Measurements from ENCODE around the gene LDLRAD4.

LDLRAD4 gene

DNA sequence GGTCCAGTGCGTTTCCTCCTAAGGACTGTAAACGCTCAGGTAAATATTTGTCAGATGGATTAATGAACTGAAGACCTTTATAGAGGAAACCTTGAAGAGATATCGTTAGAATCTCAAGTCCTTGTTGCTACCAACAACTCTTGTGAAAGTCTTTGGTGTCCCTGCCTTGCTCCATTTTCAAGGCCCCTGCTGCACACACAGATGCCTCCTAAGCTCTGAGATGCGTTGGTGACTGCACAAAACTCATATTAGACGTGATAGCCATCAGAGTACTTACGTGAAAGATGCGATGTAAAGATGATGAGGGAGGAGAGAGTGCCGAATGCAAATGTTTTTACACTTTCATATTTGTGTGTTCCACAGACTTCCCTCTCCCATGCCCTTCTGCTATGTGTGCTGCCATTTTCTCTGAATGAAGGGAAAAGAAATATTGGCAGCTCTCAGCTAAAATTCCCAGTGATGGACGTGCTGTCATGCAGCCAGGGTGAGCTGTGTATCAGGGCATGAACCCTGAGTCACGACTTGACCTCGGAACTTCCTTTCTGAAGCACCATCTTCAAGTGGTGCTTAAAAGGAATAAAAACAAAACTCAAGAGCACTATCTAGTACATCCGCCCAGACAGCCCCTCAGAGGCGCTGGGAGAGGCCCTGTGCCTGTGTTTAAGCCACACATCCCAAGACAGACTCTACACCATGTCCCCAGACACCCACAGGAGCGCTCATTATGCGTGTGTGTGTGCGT lies 390.4 kb downstream of the LDLRAD4 start:
- TF ChIP-seq, protein P1, sequence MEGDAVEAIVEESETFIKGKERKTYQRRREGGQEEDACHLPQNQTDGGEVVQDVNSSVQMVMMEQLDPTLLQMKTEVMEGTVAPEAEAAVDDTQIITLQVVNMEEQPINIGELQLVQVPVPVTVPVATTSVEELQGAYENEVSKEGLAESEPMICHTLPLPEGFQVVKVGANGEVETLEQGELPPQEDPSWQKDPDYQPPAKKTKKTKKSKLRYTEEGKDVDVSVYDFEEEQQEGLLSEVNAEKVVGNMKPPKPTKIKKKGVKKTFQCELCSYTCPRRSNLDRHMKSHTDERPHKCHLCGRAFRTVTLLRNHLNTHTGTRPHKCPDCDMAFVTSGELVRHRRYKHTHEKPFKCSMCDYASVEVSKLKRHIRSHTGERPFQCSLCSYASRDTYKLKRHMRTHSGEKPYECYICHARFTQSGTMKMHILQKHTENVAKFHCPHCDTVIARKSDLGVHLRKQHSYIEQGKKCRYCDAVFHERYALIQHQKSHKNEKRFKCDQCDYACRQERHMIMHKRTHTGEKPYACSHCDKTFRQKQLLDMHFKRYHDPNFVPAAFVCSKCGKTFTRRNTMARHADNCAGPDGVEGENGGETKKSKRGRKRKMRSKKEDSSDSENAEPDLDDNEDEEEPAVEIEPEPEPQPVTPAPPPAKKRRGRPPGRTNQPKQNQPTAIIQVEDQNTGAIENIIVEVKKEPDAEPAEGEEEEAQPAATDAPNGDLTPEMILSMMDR (IDR thresholded peaks at IDR 0.05; ENCODE audit: low read depth, low read length): no peak
- H3K4me3 ChIP-seq (ENCODE audit: low read depth, low read length): no peak overlapping the region

DNA sequence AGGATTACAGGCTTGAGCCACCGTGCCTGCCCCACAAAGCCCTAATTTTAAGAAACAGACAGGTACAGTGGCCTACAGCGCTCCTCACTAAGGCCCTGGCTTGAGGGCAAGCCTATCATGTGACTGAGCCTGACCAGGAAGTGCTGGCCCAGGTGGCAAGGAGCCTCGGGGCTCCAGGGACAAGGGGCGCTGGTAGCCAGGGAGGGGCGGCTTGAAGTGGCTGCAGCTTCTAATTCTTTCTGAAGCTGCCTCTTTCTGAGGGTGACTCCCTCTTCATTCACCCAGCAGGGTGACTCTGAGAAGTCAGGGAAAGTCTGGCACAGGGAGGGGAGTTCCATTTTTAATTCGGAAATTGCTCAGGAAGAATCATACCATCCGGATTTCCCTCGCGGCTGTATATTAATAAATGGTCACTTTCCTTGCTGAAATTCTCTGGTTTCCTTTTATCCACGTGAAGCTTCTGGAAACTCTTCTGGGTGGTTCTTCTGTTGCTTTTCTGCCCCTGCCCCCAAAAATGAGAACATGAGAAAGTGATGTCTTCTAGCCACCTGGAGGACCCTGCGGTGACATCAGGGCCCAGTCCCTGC lies 392.1 kb downstream of the LDLRAD4 start:
- peak overlapping the region; percentile 36 for H3K4me3 ChIP-seq (ENCODE audit: low read depth, low read length)
- TF ChIP-seq, protein P1 (IDR thresholded peaks at IDR 0.05; ENCODE audit: low read depth, low read length): no peak

DNA sequence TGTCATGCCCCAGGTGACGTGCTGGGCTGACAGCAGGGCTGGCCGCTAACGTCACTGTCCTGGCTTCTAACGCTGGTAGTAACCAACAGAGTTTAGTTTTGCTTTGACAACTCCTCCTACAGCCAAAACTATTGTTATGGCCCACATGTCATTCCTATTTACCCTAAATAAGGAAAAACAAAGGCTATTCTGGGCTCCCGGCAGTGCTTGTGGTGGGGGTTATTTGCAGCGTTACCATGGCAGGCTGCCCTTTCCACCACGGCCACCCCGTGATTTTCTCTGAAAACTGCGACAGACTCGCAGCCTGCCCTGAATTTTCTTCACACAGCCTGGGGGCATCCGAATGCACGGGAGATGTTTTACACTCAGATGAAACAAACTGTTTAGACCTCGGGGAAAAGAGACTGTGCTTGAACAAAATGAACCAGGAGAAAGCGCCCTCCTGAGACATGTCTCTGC lies 392.6 kb downstream of the LDLRAD4 start:
- TF ChIP-seq, protein P1 (IDR thresholded peaks at IDR 0.05; ENCODE audit: low read depth, low read length): no peak
- H3K4me3 ChIP-seq (ENCODE audit: low read depth, low read length): peak overlapping the region; percentile 36

DNA sequence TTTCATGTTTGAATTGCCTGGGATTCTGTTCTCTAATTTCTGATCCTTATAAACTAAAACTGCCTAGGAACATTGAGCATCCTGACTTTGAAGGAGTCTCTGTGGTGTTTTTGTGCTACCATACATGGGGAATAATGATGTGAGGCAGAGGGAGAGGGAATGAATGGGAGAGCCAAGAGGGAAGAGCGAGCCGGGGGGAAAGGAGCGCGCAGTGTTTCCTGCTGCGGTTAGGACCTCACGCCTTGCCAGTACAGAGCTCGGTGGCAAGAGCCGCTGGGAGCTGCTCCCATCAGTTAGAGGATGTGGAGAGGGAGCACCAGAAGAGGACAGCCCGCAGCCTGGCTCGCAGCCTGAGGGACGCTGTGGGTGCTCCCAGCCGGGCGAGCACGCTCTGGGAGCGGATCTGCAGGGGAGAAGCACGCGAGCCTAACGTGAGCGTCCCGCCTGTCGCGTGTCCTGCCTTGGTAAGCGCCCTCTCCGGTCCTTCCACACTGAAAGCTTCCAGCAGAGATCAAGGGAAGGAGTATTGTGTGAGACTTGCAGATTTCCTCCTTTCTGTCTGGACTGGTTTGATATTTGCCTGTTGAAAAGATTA lies 393.1 kb downstream of the LDLRAD4 start:
- TF ChIP-seq, protein P1 (IDR thresholded peaks at IDR 0.05; ENCODE audit: low read depth, low read length): no peak
- H3K4me3 ChIP-seq (ENCODE audit: low read depth, low read length): no peak overlapping the region

DNA sequence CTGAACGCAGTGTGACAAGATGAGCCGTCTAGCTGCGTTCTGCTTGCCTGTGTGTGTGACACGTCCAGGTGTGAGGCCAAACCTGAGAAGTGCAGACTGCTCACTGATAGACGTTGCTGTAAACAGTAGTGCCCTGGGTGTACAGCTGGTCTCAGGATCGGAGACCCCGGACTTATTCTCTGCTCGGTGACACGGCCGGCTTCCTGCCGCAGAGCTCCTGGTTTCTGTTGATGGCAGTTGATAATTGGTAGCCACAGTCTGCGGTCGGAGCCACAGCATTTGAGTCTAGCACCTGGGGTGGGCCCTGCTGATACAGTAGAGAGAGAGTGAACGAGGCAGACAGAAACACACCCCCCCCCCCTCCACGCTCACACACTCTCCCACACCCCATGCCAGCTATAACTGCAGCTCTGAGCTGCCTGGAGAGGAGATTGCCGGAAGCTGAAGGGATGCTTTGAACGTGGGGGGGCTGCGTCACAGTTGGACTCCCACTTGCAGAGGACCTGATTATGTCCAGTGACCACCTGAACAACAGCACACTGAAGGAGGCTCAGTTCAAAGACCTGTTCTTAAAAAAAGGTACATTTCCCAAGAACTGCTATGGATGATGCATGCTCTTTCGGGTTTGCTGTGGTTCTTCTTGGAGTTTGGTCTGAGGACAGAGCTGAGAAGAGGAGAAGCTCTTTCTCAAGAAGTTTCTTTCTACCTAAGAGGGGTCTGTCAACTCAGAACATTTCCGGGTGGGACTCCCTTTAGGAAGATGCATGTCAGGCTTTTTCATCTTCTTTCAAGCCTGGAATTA lies 393.8 kb downstream of the LDLRAD4 start:
- no peak overlapping the region for H3K4me3 ChIP-seq (ENCODE audit: low read depth, low read length)
- TF ChIP-seq, protein P1 (IDR thresholded peaks at IDR 0.05; ENCODE audit: low read depth, low read length): no peak

DNA sequence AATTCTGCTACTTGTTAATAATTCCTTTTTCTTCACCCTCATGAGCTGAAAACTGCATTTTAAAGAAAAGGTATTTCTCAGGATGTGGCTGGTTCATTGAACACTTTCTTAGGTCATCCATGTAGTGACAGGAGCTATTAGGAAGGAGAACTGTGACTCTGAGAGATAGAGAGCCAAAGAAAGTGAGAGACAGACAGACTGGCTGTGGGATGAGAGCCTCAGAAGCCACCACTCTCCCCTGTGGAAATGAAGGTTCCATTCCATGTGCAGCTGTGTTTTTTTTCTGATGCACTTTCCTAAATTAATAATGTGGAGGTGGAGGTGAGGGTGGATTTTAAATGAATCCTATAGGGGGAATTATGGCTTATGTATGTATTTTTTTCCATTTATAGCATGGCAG lies 394.5 kb downstream of the LDLRAD4 start:
- H3K4me3 ChIP-seq (ENCODE audit: low read depth, low read length): no peak overlapping the region
- TF ChIP-seq, protein P1 (IDR thresholded peaks at IDR 0.05; ENCODE audit: low read depth, low read length): no peak
